DND-41 (cell line): ENCODE data around the gene SLX4IP.

Experiments used
- ATAC-seq: fragments of 200-7000 bp; cut with Tn5 transposase; 3 replicates; pipeline ENCODE4 v1.9.1; 2021; ENCODE audit warnings: low read depth; ENCODE audit not compliant: insufficient read depth
- DNase-seq: peaks from one replicate; pipeline ENCODE4 v3.0.0-alpha.2; 2020
- H2AFZ ChIP-seq: 2 replicates; pipeline ENCODE4 v1.6.0; 2012; ENCODE audit warnings: low read depth, low read length
- H3K27ac ChIP-seq: 2 replicates; pipeline ENCODE4 v1.5.1; 2012; ENCODE audit warnings: low read length, inconsistent platforms
- H3K27me3 ChIP-seq: fragments of 200-600 bp; sonication (generic); 2 replicates; pipeline ENCODE4 v1.6.0; 2012; ENCODE audit warnings: low read length, mild to moderate bottlenecking, inconsistent platforms; ENCODE audit not compliant: insufficient read depth, poor library complexity
- H3K36me3 ChIP-seq: 2 replicates; pipeline ENCODE4 v1.5.1; 2012; ENCODE audit warnings: low read length, inconsistent platforms; ENCODE audit not compliant: insufficient read depth
- H3K4me1 ChIP-seq: 2 replicates; pipeline ENCODE4 v1.5.1; 2012; ENCODE audit warnings: mild to moderate bottlenecking, low read length; ENCODE audit not compliant: insufficient read depth
- H3K4me2 ChIP-seq: 2 replicates; pipeline ENCODE4 v1.6.0; 2012; ENCODE audit warnings: mild to moderate bottlenecking, moderate library complexity, low read length, inconsistent platforms; ENCODE audit not compliant: insufficient read depth
- H3K4me3 ChIP-seq, 2 experiments: fragments of 200-600 bp in 1 of 2; shearing (Covaris generic) in 1 of 2; 2 replicates each; pipeline ENCODE4 v1.5.1; 2012 to 2016; ENCODE audit warnings: inconsistent platforms in 2 of 2, low read length in 2 of 2, mild to moderate bottlenecking in 2 of 2, low read depth in 1 of 2, moderate library complexity in 1 of 2
- H3K79me2 ChIP-seq: 2 replicates; pipeline ENCODE4 v1.6.0; 2012; ENCODE audit warnings: low read length, inconsistent platforms; ENCODE audit not compliant: insufficient read depth
- H3K9ac ChIP-seq: 2 replicates; pipeline ENCODE4 v1.6.0; 2012; ENCODE audit warnings: low read depth, mild to moderate bottlenecking, inconsistent platforms, low read length, moderate library complexity
- H3K9me3 ChIP-seq: 2 replicates; pipeline ENCODE4 v1.5.1; 2012; ENCODE audit warnings: low read length, moderate library complexity, mild to moderate bottlenecking, inconsistent platforms; ENCODE audit not compliant: insufficient read depth, severe bottlenecking
- H4K20me1 ChIP-seq: 2 replicates; pipeline ENCODE4 v1.6.0; 2012; ENCODE audit warnings: low read length; ENCODE audit not compliant: insufficient read depth
- EZH2 ChIP-seq: IDR thresholded peaks from 3 replicates; pipeline ENCODE4 v1.6.1; 2012; ENCODE audit warnings: borderline replicate concordance, low read depth, mild to moderate bottlenecking, moderate library complexity, low read length, inconsistent platforms; ENCODE audit not compliant: severe bottlenecking
- TF ChIP-seq, protein P1 (sequence below): IDR thresholded peaks from 2 replicates; pipeline ENCODE4 v1.5.1; 2012; ENCODE audit warnings: borderline replicate concordance, low read length, moderate library complexity, mild to moderate bottlenecking; ENCODE audit not compliant: poor library complexity, severe bottlenecking; ENCODE audit errors: extremely low read depth

SLX4IP gene

DNA sequence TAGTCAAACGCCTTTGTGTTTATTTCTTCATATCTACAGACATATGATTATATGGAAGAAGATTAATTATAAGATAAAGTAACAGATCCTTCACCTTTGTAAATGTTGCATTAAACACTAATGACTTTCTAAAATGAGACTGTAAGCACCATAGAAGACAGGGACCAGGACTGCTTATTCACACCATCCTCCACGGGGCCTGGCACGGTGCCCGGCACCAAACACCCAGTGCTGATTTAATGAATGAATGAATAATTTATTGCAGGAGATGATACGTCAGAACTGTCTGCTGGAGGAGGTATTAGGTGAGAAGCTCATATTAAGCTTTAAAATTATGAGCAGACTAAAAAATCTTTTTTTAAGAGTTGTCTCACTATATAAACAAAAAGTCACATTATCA, 88.3 kb downstream of the SLX4IP start:
- Histone ChIP-seq H4K20me1 (peaks cover 27% of the 10 kb centered on the region; the same call in 1 of the 2 replicates), H3K4me1 (peaks cover 12% of the 10 kb centered on the region), H3K27ac (no peak overlapping the region), H3K79me2 (peaks cover 43% of the 10 kb centered on the region), H3K9me3 (no peaks in the 10 kb centered on the region), H3K9ac (no peak overlapping the region), H3K27me3 (no peaks in the 10 kb centered on the region), H3K4me3 (no peak overlapping the region), H3K36me3 (no peaks in the 10 kb centered on the region), H2AFZ (no peak overlapping the region), H3K4me2 (no peak overlapping the region)
- DNase-seq (no peak), ATAC-seq (no peak)
- no peak for TF ChIP-seq EZH2
- TF ChIP-seq, protein P1, sequence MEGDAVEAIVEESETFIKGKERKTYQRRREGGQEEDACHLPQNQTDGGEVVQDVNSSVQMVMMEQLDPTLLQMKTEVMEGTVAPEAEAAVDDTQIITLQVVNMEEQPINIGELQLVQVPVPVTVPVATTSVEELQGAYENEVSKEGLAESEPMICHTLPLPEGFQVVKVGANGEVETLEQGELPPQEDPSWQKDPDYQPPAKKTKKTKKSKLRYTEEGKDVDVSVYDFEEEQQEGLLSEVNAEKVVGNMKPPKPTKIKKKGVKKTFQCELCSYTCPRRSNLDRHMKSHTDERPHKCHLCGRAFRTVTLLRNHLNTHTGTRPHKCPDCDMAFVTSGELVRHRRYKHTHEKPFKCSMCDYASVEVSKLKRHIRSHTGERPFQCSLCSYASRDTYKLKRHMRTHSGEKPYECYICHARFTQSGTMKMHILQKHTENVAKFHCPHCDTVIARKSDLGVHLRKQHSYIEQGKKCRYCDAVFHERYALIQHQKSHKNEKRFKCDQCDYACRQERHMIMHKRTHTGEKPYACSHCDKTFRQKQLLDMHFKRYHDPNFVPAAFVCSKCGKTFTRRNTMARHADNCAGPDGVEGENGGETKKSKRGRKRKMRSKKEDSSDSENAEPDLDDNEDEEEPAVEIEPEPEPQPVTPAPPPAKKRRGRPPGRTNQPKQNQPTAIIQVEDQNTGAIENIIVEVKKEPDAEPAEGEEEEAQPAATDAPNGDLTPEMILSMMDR = no peak

DNA sequence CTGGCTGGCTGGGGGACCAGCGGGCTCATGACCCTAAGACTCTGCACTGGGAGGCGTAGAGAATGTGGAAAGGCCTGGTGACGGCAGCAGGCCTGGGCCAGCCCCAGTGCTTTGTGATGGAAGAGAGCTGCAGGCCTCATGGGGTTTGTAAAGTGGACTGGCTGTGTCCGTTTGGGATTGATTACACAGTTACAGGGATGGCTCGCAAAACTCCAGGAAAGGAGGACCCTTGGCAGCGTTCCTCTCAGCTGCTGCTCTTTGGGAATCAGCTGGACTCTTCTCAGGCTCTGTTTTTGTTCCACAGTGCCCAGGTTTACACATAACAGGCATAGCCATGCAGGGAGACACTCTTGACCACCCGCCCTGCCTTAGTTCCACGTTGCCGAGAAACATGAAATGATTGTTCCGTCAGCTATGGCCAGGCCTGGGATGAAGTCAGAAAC, 89.0 kb downstream of the SLX4IP start:
- DNase-seq = no peak
- H3K4me2 ChIP-seq = no peak overlapping the region
- H3K9me3 ChIP-seq = no peaks in the 10 kb centered on the region
- no peak for TF ChIP-seq EZH2
- TF ChIP-seq, protein P1 = no peak
- H3K9ac ChIP-seq = no peak overlapping the region
- ATAC-seq = no peak
- H3K79me2 ChIP-seq = peaks cover 41% of the 10 kb centered on the region
- H3K27ac ChIP-seq = no peak overlapping the region
- H3K27me3 ChIP-seq = no peaks in the 10 kb centered on the region
- no peaks in the 10 kb centered on the region for H3K36me3 ChIP-seq
- peaks cover 27% of the 10 kb centered on the region; the same call in 1 of the 2 replicates for H4K20me1 ChIP-seq
- peaks cover 12% of the 10 kb centered on the region for H3K4me1 ChIP-seq
- no peak overlapping the region for H3K4me3 ChIP-seq
- no peak overlapping the region for H2AFZ ChIP-seq

DNA sequence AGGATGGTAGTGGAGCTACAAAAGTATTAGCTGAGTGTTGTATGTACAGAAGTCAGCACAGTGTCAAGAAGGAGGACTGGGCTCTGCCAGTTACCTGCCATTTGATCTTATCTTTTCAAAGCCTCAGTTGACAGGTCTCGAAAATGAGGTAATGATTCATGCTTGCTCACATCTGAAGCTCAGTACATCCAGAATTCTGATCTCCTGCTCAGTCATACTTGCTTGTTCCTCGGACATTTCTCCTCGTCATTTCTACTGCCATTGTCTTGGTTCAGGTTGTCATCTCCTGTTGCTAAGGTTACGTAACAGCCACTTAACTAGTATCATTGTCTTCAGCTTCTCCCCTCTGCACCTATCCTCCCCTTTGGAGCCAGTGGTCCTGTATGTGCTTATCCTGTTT, 89.5 kb downstream of the SLX4IP start:
- no peaks in the 10 kb centered on the region for H3K27me3 ChIP-seq
- peaks cover 27% of the 10 kb centered on the region; the same call in 1 of the 2 replicates for H4K20me1 ChIP-seq
- H3K4me1 ChIP-seq = peaks cover 6% of the 10 kb centered on the region
- H3K36me3 ChIP-seq = no peaks in the 10 kb centered on the region
- H2AFZ ChIP-seq = no peak overlapping the region
- H3K4me2 ChIP-seq = no peak overlapping the region
- H3K9me3 ChIP-seq = no peaks in the 10 kb centered on the region
- no peak for ATAC-seq
- H3K79me2 ChIP-seq = peaks cover 38% of the 10 kb centered on the region
- no peak for DNase-seq
- no peak overlapping the region for H3K9ac ChIP-seq
- H3K27ac ChIP-seq = no peak overlapping the region
- no peak overlapping the region for H3K4me3 ChIP-seq
- no peak for TF ChIP-seq EZH2
- TF ChIP-seq, protein P1 = no peak

DNA sequence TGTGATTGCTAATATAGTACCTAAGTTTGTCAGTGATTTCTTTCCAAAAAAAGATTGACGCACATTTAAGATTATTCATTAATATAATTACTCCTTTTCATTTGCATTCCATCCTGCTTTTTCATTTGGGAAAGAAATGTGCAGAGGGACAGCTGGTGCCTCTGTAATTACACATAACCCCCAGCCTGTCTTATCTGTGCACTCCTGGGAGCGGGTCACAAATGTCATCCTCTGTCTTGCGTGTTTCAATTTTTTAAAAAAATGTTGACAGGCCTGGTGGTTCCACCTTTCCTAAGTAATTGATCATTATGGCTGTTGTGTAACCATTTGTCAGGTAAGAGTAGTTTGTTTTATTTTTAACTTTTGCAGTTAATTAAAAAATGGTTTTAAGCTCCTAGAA, 92.7 kb downstream of the SLX4IP start:
- no peak for TF ChIP-seq EZH2
- TF ChIP-seq, protein P1 = no peak
- DNase-seq (no peak), ATAC-seq (no peak)

More for the DNA sequence above, 92.7 kb downstream of the SLX4IP start:
- no peak overlapping the region for H3K9ac ChIP-seq
- no peaks in the 10 kb centered on the region for H3K4me1 ChIP-seq
- no peaks in the 10 kb centered on the region for H3K27me3 ChIP-seq
- peaks cover 32% of the 10 kb centered on the region for H3K79me2 ChIP-seq
- no peak overlapping the region for H3K4me2 ChIP-seq
- no peaks in the 10 kb centered on the region for H3K36me3 ChIP-seq
- no peak overlapping the region for H3K27ac ChIP-seq
- no peaks in the 10 kb centered on the region for H3K9me3 ChIP-seq
- no peak overlapping the region for H3K4me3 ChIP-seq
- peaks cover 15% of the 10 kb centered on the region; the same call in 1 of the 2 replicates for H4K20me1 ChIP-seq
- H2AFZ ChIP-seq = no peak overlapping the region
